Upper lobe of left lung (tissue), 6 donors: ENCODE results near the gene HNRNPUL1. TPM values are rescaled to one million over a fixed set of nuclear protein-coding genes. Genes with fewer than 3 reads are reported as not detected.
A peak's percentile ranks its signal among the peaks of the same experiment; 100 is the strongest.

Experiments used
- ATAC-seq, 2 donors: fragments of 200-7000 bp; cut with Tn5 transposase; one replicate each; pipeline ENCODE4 v1.9.1; 2022; ENCODE audit warnings: mild to moderate bottlenecking in 2 of 2, moderate library complexity in 2 of 2; ENCODE audit not compliant: low FRiP score in 2 of 2
- DNase-seq, 2 donors: peaks; one replicate each; pipeline ENCODE4 v3.0.0-alpha.2; 2019 to 2020
- H3K27ac ChIP-seq, 4 donors: fragments of 200-600 bp; sonication (generic); one replicate each; pipeline ENCODE4 v1.5.1; 2016 to 2019
- H3K27me3 ChIP-seq, 4 donors: fragments of 200-600 bp; sonication (generic); one replicate each; pipeline ENCODE4 v1.5.1; 2017 to 2019
- H3K36me3 ChIP-seq, 4 donors: fragments of 200-600 bp; sonication (generic); one replicate each; pipeline ENCODE4 v1.5.1; 2016 to 2019
- H3K4me1 ChIP-seq, 4 donors: fragments of 200-600 bp; sonication (generic); one replicate each; pipeline ENCODE4 v1.5.1; 2018 to 2019
- H3K4me3 ChIP-seq, 4 donors: fragments of 200-600 bp; sonication (generic); one replicate each; pipeline ENCODE4 v1.5.1; 2017 to 2019; ENCODE audit warnings: mild to moderate bottlenecking in 2 of 4, moderate library complexity in 1 of 4
- H3K9me3 ChIP-seq, 4 donors: fragments of 200-600 bp; sonication (generic); one replicate each; pipeline ENCODE4 v1.5.1; 2018 to 2019
- CTCF ChIP-seq, 6 experiments: fragments of 450-650 bp in 4 of 6; fragments of 200-600 bp in 2 of 6; sonication (generic) in 2 of 6; IDR thresholded peaks; one replicate each; pipeline ENCODE4 v1.5.1; 2016 to 2019; ENCODE audit warnings: antibody characterized with exemption in 6 of 6
- EP300 ChIP-seq, 4 donors: sonication (generic); formaldehyde crosslinking; IDR thresholded peaks; one replicate each; pipeline ENCODE4 v1.5.1; 2017; ENCODE audit warnings: antibody characterized with exemption in 4 of 4, control low read depth in 2 of 4
- POLR2A ChIP-seq, 4 donors: fragments of 450-650 bp; IDR thresholded peaks; one replicate each; pipeline ENCODE4 v1.5.1; 2016 to 2017; ENCODE audit warnings: antibody characterized with exemption in 4 of 4, mild to moderate bottlenecking in 2 of 4
- POLR2AphosphoS5 ChIP-seq, 2 donors: sonication (generic); formaldehyde crosslinking; IDR thresholded peaks; one replicate each; pipeline ENCODE4 v1.5.1; 2017; ENCODE audit warnings: antibody characterized with exemption in 2 of 2
- WGBS, 2 donors: methylation state at CpG; one replicate each; pipeline ENCODE4 v1.1.5; 2017 to 2018; 5-methylcytosine and 5-hydroxymethylcytosine counted together
- total RNA-seq, 6 donors: library from RNA; depleted of rRNA in 4 of 6; stranded (reverse); fragments of >200 nt in 4 of 6; gene quantifications; one replicate each; pipeline versions ENCODE4 v1.1.0 to v1.2.1, GENCODE V29; 2016 to 2021
- donor health status: DM: no; HTN: no; CAD: no; lungs with moderate emphysema.
- donor health status: DM: no; HTN: yes; CAD: no; lungs with severe emphysema.

HNRNPUL1 gene
- total RNA-seq, 6 donors from 2014 or later: 152 to 351 (median 211) TPM

GRCh38 chr19:41328157-41328841 lies 64.1 kb downstream of the HNRNPUL1 start:
- Histone ChIP-seq H3K9me3 (no peaks in the 10 kb centered on the region), H3K4me1 (peaks cover 63 to 76% (median 66%) of the 10 kb centered on the region in 4 donors), H3K27me3 (no peaks in the 10 kb centered on the region), H3K27ac (peak overlapping the region; percentile 84 to 91 (median 88)), H3K4me3 (peak overlapping the region in 3 of 4 donors; percentile 36 to 49 (median 44)), H3K36me3 (peaks cover 3 to 30% (median 21%) of the 10 kb centered on the region in 4 donors)
- TF ChIP-seq POLR2A (IDR thresholded peaks at IDR 0.05): no peak
- TF ChIP-seq EP300 (IDR thresholded peaks at IDR 0.05): no peak
- no peak for TF ChIP-seq POLR2AphosphoS5 (IDR thresholded peaks at IDR 0.05)
- DNase-seq: peak in 1 of 2 donors; percentile 55
- peak; percentile 2 to 21 for ATAC-seq
- 26% methylated on average over 5 to 22 of the region's 22 CpGs for WGBS, 2 donors

- H3K4me3 ChIP-seq: no peak overlapping the region
- ATAC-seq: peak in 1 of 2 donors; percentile 47
- peaks cover 58 to 71% (median 61%) of the 10 kb centered on the region in 4 donors for H3K4me1 ChIP-seq
Observed at GRCh38 chr19:41328842-41329225, 64.7 kb downstream of the HNRNPUL1 start.

GRCh38 chr19:41330481-41330880 lies 66.3 kb downstream of the HNRNPUL1 start:
- Histone ChIP-seq H3K36me3 (peaks cover 3 to 34% (median 22%) of the 10 kb centered on the region in 4 donors), H3K4me1 (peaks cover 50 to 60% (median 56%) of the 10 kb centered on the region in 4 donors)

More at GRCh38 chr19:41328842-41329225, 64.7 kb downstream of the HNRNPUL1 start:
- H3K27ac ChIP-seq: peak overlapping the region; percentile 84 to 91 (median 88)
- no peak for TF ChIP-seq EP300 (IDR thresholded peaks at IDR 0.05)
- no peak for TF ChIP-seq POLR2A (IDR thresholded peaks at IDR 0.05)
- TF ChIP-seq CTCF (IDR thresholded peaks at IDR 0.05): no peak
- TF ChIP-seq POLR2AphosphoS5 (IDR thresholded peaks at IDR 0.05): no peak
- peak in 1 of 2 donors; percentile 62 for DNase-seq
- no peaks in the 10 kb centered on the region for H3K9me3 ChIP-seq
- no peaks in the 10 kb centered on the region for H3K27me3 ChIP-seq
- WGBS, 2 donors: 32 to 62% methylated on average over 1 of the region's 1 CpG
- peaks cover 3 to 30% (median 21%) of the 10 kb centered on the region in 4 donors for H3K36me3 ChIP-seq

GRCh38 chr19:41330946-41331678 lies 66.9 kb downstream of the HNRNPUL1 start:
- no peak overlapping the region for H3K27ac ChIP-seq
- peaks cover 3 to 34% (median 22%) of the 10 kb centered on the region in 4 donors for H3K36me3 ChIP-seq
- ATAC-seq (no peak), DNase-seq (peak in 1 of 2 donors; percentile 86)
- no peaks in the 10 kb centered on the region for H3K9me3 ChIP-seq
- no peak overlapping the region for H3K4me3 ChIP-seq
- peaks cover 45 to 57% (median 50%) of the 10 kb centered on the region in 4 donors for H3K4me1 ChIP-seq
- TF ChIP-seq POLR2A (IDR thresholded peaks at IDR 0.05): no peak
- no peak for TF ChIP-seq POLR2AphosphoS5 (IDR thresholded peaks at IDR 0.05)
- no peak for TF ChIP-seq EP300 (IDR thresholded peaks at IDR 0.05)
- TF ChIP-seq CTCF (IDR thresholded peaks at IDR 0.05): no peak
- H3K27me3 ChIP-seq: no peaks in the 10 kb centered on the region
- WGBS, 2 donors: 74 to 81% methylated on average over 23 to 31 of the region's 47 CpGs

More at GRCh38 chr19:41330481-41330880, 66.3 kb downstream of the HNRNPUL1 start:
- 68 to 79% methylated on average over 4 of the region's 4 CpGs for WGBS, 2 donors
- ATAC-seq (no peak), DNase-seq (no peak)
- Histone ChIP-seq H3K27me3 (no peaks in the 10 kb centered on the region), H3K9me3 (no peaks in the 10 kb centered on the region), H3K4me3 (no peak overlapping the region), H3K27ac (no peak overlapping the region)
- no peak for TF ChIP-seq EP300 (IDR thresholded peaks at IDR 0.05)
- no peak for TF ChIP-seq POLR2A (IDR thresholded peaks at IDR 0.05)
- no peak for TF ChIP-seq CTCF (IDR thresholded peaks at IDR 0.05)
- TF ChIP-seq POLR2AphosphoS5 (IDR thresholded peaks at IDR 0.05): no peak

GRCh38 chr19:41332000-41332399 lies 67.8 kb downstream of the HNRNPUL1 start:
- WGBS, 2 donors: 94 to 96% methylated on average over 15 to 16 of the region's 16 CpGs
- Histone ChIP-seq H3K27ac (no peak overlapping the region), H3K4me3 (no peak overlapping the region), H3K9me3 (no peaks in the 10 kb centered on the region), H3K4me1 (peaks cover 37 to 48% (median 41%) of the 10 kb centered on the region in 4 donors), H3K27me3 (no peaks in the 10 kb centered on the region), H3K36me3 (peaks cover 3 to 34% (median 22%) of the 10 kb centered on the region in 4 donors)
- no peak for ATAC-seq
- TF ChIP-seq EP300 (IDR thresholded peaks at IDR 0.05): no peak
- no peak for TF ChIP-seq CTCF (IDR thresholded peaks at IDR 0.05)
- TF ChIP-seq POLR2A (IDR thresholded peaks at IDR 0.05): no peak
- no peak for TF ChIP-seq POLR2AphosphoS5 (IDR thresholded peaks at IDR 0.05)
- no peak for DNase-seq
